ENCODE measurements around the gene RAB11FIP2. TPM values are rescaled to one million over a fixed set of nuclear protein-coding genes. Genes with fewer than 3 reads are reported as not detected.

Gene RAB11FIP2
- total RNA-seq, 1 experiment from 2014 or later: 18.4 TPM

GRCh38 chr10:118026936-118027335, 19.8 kb downstream of the RAB11FIP2 start:
- Histone ChIP-seq H2AFZ (ENCODE audit: low read length) (no peak overlapping the region), H3K23me2 (ENCODE audit: insufficient read length, low read depth, low read length, poor library complexity, severe bottlenecking) (no peaks in the 10 kb centered on the region), H2BK15ac (ENCODE audit: low read depth, low read length) (no peak overlapping the region), H3K23ac (ENCODE audit: insufficient read length, low read depth, low read length) (no peak overlapping the region), H3T11ph (ENCODE audit: low read length) (no peak overlapping the region), H4K20me1 (ENCODE audit: control insufficient read depth, insufficient read depth, insufficient read length) (no peaks in the 10 kb centered on the region), H3K27ac (ENCODE audit: insufficient read length, low read depth, low read length) (no peak overlapping the region), H2AK5ac (ENCODE audit: insufficient read length, low read length) (no peak overlapping the region), H3K4ac (ENCODE audit: low read depth, low read length) (no peak overlapping the region), H3K79me2 (ENCODE audit: insufficient read depth, low read length) (no peaks in the 10 kb centered on the region), H2BK5ac (ENCODE audit: insufficient read length, low read length) (no peak overlapping the region), H3K56ac (ENCODE audit: insufficient read length, low read depth, low read length) (no peak overlapping the region), H3K9ac (ENCODE audit: extremely low read depth, insufficient read length, low read length) (no peak overlapping the region), H2BK120ac (ENCODE audit: low read depth, low read length, poor library complexity, severe bottlenecking) (no peak overlapping the region), H4K8ac (replicated peaks; ENCODE audit: insufficient read length, low read depth, low read length) (no peak overlapping the region), H3K18ac (ENCODE audit: insufficient read length, low read depth, low read length) (no peak overlapping the region), H3K14ac (ENCODE audit: insufficient read depth, low read length) (no peak overlapping the region), H4K5ac (ENCODE audit: insufficient read length, low read depth, low read length) (no peak overlapping the region), H3K4me2 (ENCODE audit: insufficient read depth, insufficient read length, low read length) (no peak overlapping the region), H3K79me1 (ENCODE audit: insufficient read depth, low read depth, low read length, poor library complexity, severe bottlenecking) (no peaks in the 10 kb centered on the region), H3K9me3 (ENCODE audit: control insufficient read depth, low read depth, low read length) (no peaks in the 10 kb centered on the region), H2BK12ac (ENCODE audit: insufficient read length, low read depth, low read length) (no peak overlapping the region), H3K4me1 (ENCODE audit: insufficient read depth, low read length) (no peaks in the 10 kb centered on the region), H2BK20ac (ENCODE audit: low read depth, low read length, poor library complexity, severe bottlenecking) (no peak overlapping the region), H4K91ac (ENCODE audit: insufficient read length, low read depth, low read length) (no peak overlapping the region), H3K27me3 (ENCODE audit: insufficient read depth, low read length) (no peaks in the 10 kb centered on the region)
- Mint-ChIP-seq H3K4me1 (peaks cover 16 to 22% of the 10 kb centered on the region in 2 experiments), H3K27me3 (ENCODE audit: low read depth) (no peaks in the 10 kb centered on the region), H3K9me3 (no peaks in the 10 kb centered on the region), H3K4me3 (no peak overlapping the region), H3K27ac (no peak overlapping the region), H3K36me3 (ENCODE audit: insufficient read depth in 1 of 3, low read depth in 3 of 3) (no peaks in the 10 kb centered on the region)
- no peak for TF ChIP-seq CTCF (conservative IDR thresholded peaks at IDR 0.05)
- no CpG with 5 or more reads among the region's 4 CpGs for WGBS (ENCODE audit: extremely low coverage, insufficient read length, low lambda C conversion rate)
- no peak for DNase-seq
